CD4-positive, alpha-beta T cell (primary cell): ENCODE data around the gene LDLRAD4. TPM values are rescaled to one million over a fixed set of nuclear protein-coding genes. Genes with fewer than 3 reads are reported as not detected.

Experiments used
- ATAC-seq: fragments of 200-7000 bp; cut with Tn5 transposase; one replicate; pipeline ENCODE4 v1.10.0; 2022; ENCODE audit warnings: mild to moderate bottlenecking; ENCODE audit not compliant: poor library complexity
- CTCF ChIA-PET: fragments of 350-600 bp; sonication (Branson Sonifier 250); formaldehyde crosslinking; loops from one replicate; lab custom pipeline; 2021; ENCODE audit warnings: antibody characterized with exemption, inconsistent platforms; lab: Charles Lee
- POLR2A ChIA-PET: fragments of 350-600 bp; sonication (Branson Sonifier 250); formaldehyde crosslinking; loops from one replicate; lab custom pipeline; 2021; ENCODE audit warnings: antibody characterized with exemption, inconsistent platforms; lab: Charles Lee
- DNase-seq, 14 experiments: peaks; one replicate each; pipeline ENCODE4 v3.0.0-alpha.2; 2013 to 2020; ENCODE audit warnings: mixed read lengths in 2 of 14
- H3K27ac ChIP-seq, 2 donors: one replicate each; pipeline versions ENCODE4 v1.5.1 to v1.7.0; 2013; ENCODE audit warnings: low read length in 2 of 2, low read depth in 1 of 2, mild to moderate bottlenecking in 1 of 2
- H3K27me3 ChIP-seq, 2 experiments: 1 replicate in 1 of 2; 2 replicates in 1 of 2; pipeline versions ENCODE4 v1.6.1 to v1.7.0; 2013; ENCODE audit warnings: low read length in 2 of 2, control low read depth in 1 of 2, mild to moderate bottlenecking in 1 of 2, moderate library complexity in 1 of 2; ENCODE audit not compliant: insufficient read depth in 2 of 2, control insufficient read depth in 1 of 2
- H3K36me3 ChIP-seq: one replicate; pipeline ENCODE4 v1.6.1; 2013; ENCODE audit warnings: low read length, control low read depth; ENCODE audit not compliant: insufficient read depth
- H3K4me1 ChIP-seq: one replicate; pipeline ENCODE4 v1.6.1; 2013; ENCODE audit warnings: low read length, control low read depth; ENCODE audit not compliant: insufficient read depth
- H3K4me3 ChIP-seq: one replicate; pipeline ENCODE4 v1.5.1; 2013; ENCODE audit warnings: mild to moderate bottlenecking, low read length, moderate library complexity
- H3K9me3 ChIP-seq, 2 experiments: 1 replicate in 1 of 2; 2 replicates in 1 of 2; pipeline versions ENCODE4 v1.6.1 to v1.7.0; 2013; ENCODE audit warnings: low read length in 2 of 2, mild to moderate bottlenecking in 2 of 2, control low read depth in 1 of 2, moderate library complexity in 1 of 2; ENCODE audit not compliant: control insufficient read depth in 1 of 2, insufficient read depth in 1 of 2
- H3K27ac Mint-ChIP-seq: one replicate; pipeline ENCODE4 v1.8.0; 2020; ENCODE audit warnings: mixed read lengths
- H3K27me3 Mint-ChIP-seq: one replicate; pipeline ENCODE4 v1.8.0; 2021; ENCODE audit warnings: mixed read lengths
- H3K36me3 Mint-ChIP-seq: one replicate; pipeline ENCODE4 v1.8.0; 2021; ENCODE audit warnings: low read depth, mixed read lengths
- H3K4me1 Mint-ChIP-seq: one replicate; pipeline ENCODE4 v1.8.0; 2021; ENCODE audit warnings: low read depth, mixed read lengths
- H3K4me3 Mint-ChIP-seq: one replicate; pipeline ENCODE4 v1.8.0; 2020; ENCODE audit warnings: mild to moderate bottlenecking, mixed read lengths
- H3K9me3 Mint-ChIP-seq: one replicate; pipeline ENCODE4 v1.8.0; 2020; ENCODE audit warnings: mixed read lengths
- CTCF ChIP-seq: fragments of 200-600 bp; IDR thresholded peaks from one replicate; pipeline ENCODE4 v1.8.0; 2022; ENCODE audit warnings: antibody characterized with exemption, mild to moderate bottlenecking
- intact Hi-C, 2 experiments: fragments of 100-400 bp; cut with DNase I in 1 of 2; cut with micrococcal nuclease in 1 of 2; formaldehyde crosslinking; loops; one replicate each; pipeline versions ENCODE4 v1.15.1 to v1.9.0; 2023 to 2025; cut with DNase I, micrococcal nuclease
- total RNA-seq, 174 experiments: library from RNA in 2 of 174; stranded (reverse) in 2 of 174; gene quantifications; one replicate each; pipeline ENCODE4 v1.2.3 and lab custom pipeline; 2021 to 2026

LDLRAD4 gene
- total RNA-seq, 2 experiments from 2014 or later = 51.9 to 52.7 TPM

GRCh38 chr18:13393338-13393737, 174.8 kb downstream of the LDLRAD4 start:
- no peak overlapping the region for H3K4me3 ChIP-seq
- Mint-ChIP-seq H3K27ac (no peak overlapping the region), H3K4me3 (no peak overlapping the region), H3K36me3 (peaks cover 37% of the 10 kb centered on the region), H3K4me1 (peaks cover 36% of the 10 kb centered on the region), H3K27me3 (no peaks in the 10 kb centered on the region), H3K9me3 (no peaks in the 10 kb centered on the region)
- intact Hi-C loops = no loop called here
- no peak overlapping the region for H3K27ac ChIP-seq
- ChIA-PET CTCF (no interaction called here), POLR2A (no interaction called here)
- no peak for TF ChIP-seq CTCF
- ATAC-seq (no peak), DNase-seq (no peak)
- H3K36me3 ChIP-seq = peaks cover 32% of the 10 kb centered on the region
- no peaks in the 10 kb centered on the region for H3K27me3 ChIP-seq
- H3K9me3 ChIP-seq = no peaks in the 10 kb centered on the region
- peaks cover 16% of the 10 kb centered on the region for H3K4me1 ChIP-seq

GRCh38 chr18:13394801-13395200, 176.2 kb downstream of the LDLRAD4 start:
- Histone ChIP-seq H3K36me3 (peaks cover 21% of the 10 kb centered on the region), H3K27ac (no peak overlapping the region), H3K4me1 (peaks cover 8% of the 10 kb centered on the region), H3K27me3 (no peaks in the 10 kb centered on the region), H3K9me3 (no peaks in the 10 kb centered on the region), H3K4me3 (no peak overlapping the region)
- Mint-ChIP-seq H3K4me3 (no peak overlapping the region), H3K4me1 (peaks cover 36% of the 10 kb centered on the region), H3K36me3 (peaks cover 37% of the 10 kb centered on the region), H3K9me3 (no peaks in the 10 kb centered on the region), H3K27me3 (no peaks in the 10 kb centered on the region), H3K27ac (no peak overlapping the region)
- ChIA-PET POLR2A (interaction anchor here (1.0 kb wide), 1 partner anchor 42 kb away, joined by 3 read pairs; no protein-coding TSS in a partner anchor), CTCF (interaction anchor here (1.3 kb wide), 1 partner anchor 40 kb away, joined by 3 read pairs; no protein-coding TSS in a partner anchor)
- TF ChIP-seq CTCF = no peak
- ATAC-seq = no peak
- intact Hi-C loops = no loop called here
- no peak for DNase-seq

- ATAC-seq (no peak), DNase-seq (no peak)
- Histone ChIP-seq H3K36me3 (peaks cover 14% of the 10 kb centered on the region), H3K9me3 (no peaks in the 10 kb centered on the region), H3K4me1 (peaks cover 12% of the 10 kb centered on the region), H3K27me3 (no peaks in the 10 kb centered on the region), H3K27ac (no peak overlapping the region), H3K4me3 (no peak overlapping the region)
- Mint-ChIP-seq H3K4me1 (peaks cover 35% of the 10 kb centered on the region), H3K27me3 (no peaks in the 10 kb centered on the region), H3K9me3 (no peaks in the 10 kb centered on the region), H3K4me3 (no peak overlapping the region), H3K36me3 (peaks cover 35% of the 10 kb centered on the region), H3K27ac (no peak overlapping the region)
- ChIA-PET POLR2A (no interaction called here), CTCF (no interaction called here)
- intact Hi-C loops = no loop called here
- TF ChIP-seq CTCF = no peak
Measured at GRCh38 chr18:13395577-13395976, 177.0 kb downstream of the LDLRAD4 start.
